Left lung (tissue), 10 donors: ENCODE measurements around the gene CYB5R3. TPM values are rescaled to one million over a fixed set of nuclear protein-coding genes. Genes with fewer than 3 reads are reported as not detected.

ENCODE experiments used
- ATAC-seq: fragments of 200-7000 bp; cut with Tn5 transposase; one replicate; pipeline ENCODE4 v1.9.1; 2020; ENCODE audit warnings: moderate library complexity
- DNase-seq, 4 donors: peaks; one replicate each; pipeline ENCODE4 v3.0.0-alpha.2; 2013 to 2020
- H3K27ac ChIP-seq, 2 donors: fragments of 200-600 bp; sonication (generic) in 1 of 2; one replicate each; pipeline versions ENCODE4 v1.5.0 to v1.8.0; 2020 to 2021
- H3K27me3 ChIP-seq, 2 donors: fragments of 200-600 bp; sonication (generic) in 1 of 2; one replicate each; pipeline versions ENCODE4 v1.5.0 to v1.8.0; 2020 to 2021
- H3K36me3 ChIP-seq, 2 donors: fragments of 200-600 bp; sonication (generic) in 1 of 2; one replicate each; pipeline versions ENCODE4 v1.5.0 to v1.8.0; 2020 to 2021
- H3K4me1 ChIP-seq, 2 donors: fragments of 200-600 bp; one replicate each; pipeline ENCODE4 v1.8.0; 2021
- H3K4me3 ChIP-seq, 2 donors: fragments of 200-600 bp; sonication (generic) in 1 of 2; one replicate each; pipeline versions ENCODE4 v1.5.0 to v1.8.0; 2020 to 2021; ENCODE audit warnings: mild to moderate bottlenecking in 1 of 2
- H3K9me3 ChIP-seq, 2 donors: fragments of 200-600 bp; sonication (generic) in 1 of 2; one replicate each; pipeline versions ENCODE4 v1.5.0 to v1.8.0; 2020 to 2021
- CTCF ChIP-seq, 2 donors: fragments of 200-600 bp; sonication (generic) in 1 of 2; IDR thresholded peaks; one replicate each; pipeline versions ENCODE4 v1.5.0 to v1.8.0; 2021; ENCODE audit warnings: antibody characterized with exemption in 2 of 2
- intact Hi-C, 2 donors: fragments of 100-400 bp; cut with DNase I; formaldehyde crosslinking; loops; one replicate each; pipeline versions ENCODE4 v1.11.2 to v1.14.2; 2022
- polyA plus RNA-seq, 6 donors: library from polyadenylated mRNA; unstranded; fragments of 120-200 nt; gene quantifications; one replicate each; pipeline ENCODE4 v1.2.1, GENCODE V29; 2013; ENCODE audit not compliant: insufficient read length in 6 of 6
- total RNA-seq, 2 donors: library from RNA; stranded (reverse); fragmentation: NEBNext Ultra II Directional; extraction: Animal tissue kit (Norgen Biotek cat#: 25700); gene quantifications; one replicate each; pipeline ENCODE4 v1.2.1, GENCODE V29; 2021
- donor health status: DM: no; HTN: yes; CAD: no.
- donor health status: DM: no; HTN: no; CAD: no.

The CYB5R3 gene
- total and polyA plus RNA-seq, 8 donors = 116 to 265 (median 150) TPM

GRCh38 chr22:42633013-42633412 is 16.2 kb downstream of the CYB5R3 start:
- intact Hi-C loops = no loop called here
- Histone ChIP-seq H3K9me3 (no peaks in the 10 kb centered on the region), H3K36me3 (peaks cover 0 to 88% of the 10 kb centered on the region in 2 donors), H3K4me1 (peaks cover 0 to 17% of the 10 kb centered on the region in 2 donors), H3K27me3 (no peaks in the 10 kb centered on the region), H3K4me3 (no peak overlapping the region), H3K27ac (no peak overlapping the region)
- no peak for DNase-seq
- TF ChIP-seq CTCF (IDR thresholded peaks at IDR 0.05) = no peak
- ATAC-seq = no peak

GRCh38 chr22:42632096-42632495 is 17.1 kb downstream of the CYB5R3 start:
- no peak for DNase-seq
- no peaks in the 10 kb centered on the region for H3K9me3 ChIP-seq
- intact Hi-C loops = no loop called here
- TF ChIP-seq CTCF (IDR thresholded peaks at IDR 0.05) = no peak
- no peak overlapping the region for H3K4me3 ChIP-seq
- ATAC-seq = no peak
- peaks cover 0 to 17% of the 10 kb centered on the region in 2 donors for H3K4me1 ChIP-seq
- no peaks in the 10 kb centered on the region for H3K27me3 ChIP-seq
- H3K36me3 ChIP-seq = peaks cover 0 to 97% of the 10 kb centered on the region in 2 donors
- no peak overlapping the region for H3K27ac ChIP-seq

GRCh38 chr22:42630901-42631602 is 18.1 kb downstream of the CYB5R3 start:
- Histone ChIP-seq H3K36me3 (peaks cover 0 to 100% of the 10 kb centered on the region in 2 donors), H3K9me3 (no peaks in the 10 kb centered on the region), H3K27ac (no peak overlapping the region), H3K4me3 (no peak overlapping the region), H3K4me1 (peaks cover 0 to 14% of the 10 kb centered on the region in 2 donors), H3K27me3 (no peaks in the 10 kb centered on the region)
- intact Hi-C loops = no loop called here
- TF ChIP-seq CTCF (IDR thresholded peaks at IDR 0.05) = no peak
- ATAC-seq (no peak), DNase-seq (no peak)

DNA sequence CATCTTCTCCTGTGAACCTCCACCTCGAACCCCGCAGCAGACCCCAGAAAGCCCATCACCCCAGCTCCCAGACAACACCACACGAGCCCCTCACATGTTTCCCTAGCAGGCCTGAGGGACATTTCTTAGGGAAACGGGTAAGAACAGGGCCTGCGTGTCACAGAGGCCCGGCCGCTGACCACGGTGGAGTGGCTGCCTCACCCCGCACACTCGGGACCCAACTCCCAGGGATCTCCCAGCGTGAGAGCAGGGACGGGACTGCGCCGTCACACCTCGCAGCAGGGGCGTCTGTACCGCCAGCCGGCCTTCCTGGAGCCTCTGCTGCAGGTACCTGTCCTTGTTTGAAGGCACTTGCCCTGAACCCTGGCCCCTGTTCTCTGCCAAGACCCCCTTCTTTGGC is 19.0 kb downstream of the CYB5R3 start:
- Histone ChIP-seq H3K36me3 (peaks cover 0 to 100% of the 10 kb centered on the region in 2 donors), H3K27me3 (no peaks in the 10 kb centered on the region), H3K9me3 (no peaks in the 10 kb centered on the region), H3K27ac (no peak overlapping the region), H3K4me1 (peaks cover 0 to 5% of the 10 kb centered on the region in 2 donors), H3K4me3 (no peak overlapping the region)
- TF ChIP-seq CTCF (IDR thresholded peaks at IDR 0.05) = no peak
- intact Hi-C loops = no loop called here
- no peak for ATAC-seq
- DNase-seq = no peak

GRCh38 chr22:42627981-42628380 is 21.2 kb downstream of the CYB5R3 start:
- Histone ChIP-seq H3K36me3 (peaks cover 0 to 100% of the 10 kb centered on the region in 2 donors), H3K9me3 (no peaks in the 10 kb centered on the region), H3K4me1 (peaks cover 0 to 15% of the 10 kb centered on the region in 2 donors), H3K4me3 (no peak overlapping the region), H3K27me3 (no peaks in the 10 kb centered on the region), H3K27ac (no peak overlapping the region)
- ATAC-seq = no peak
- no peak for DNase-seq
- intact Hi-C loops = no loop called here
- no peak for TF ChIP-seq CTCF (IDR thresholded peaks at IDR 0.05)
